ENCODE results near the gene ACER1. TPM values are rescaled to one million over a fixed set of nuclear protein-coding genes. Genes with fewer than 3 reads are reported as not detected.

Gene ACER1
- total RNA-seq, 1 experiment from 2014 or later = not detected

- Histone ChIP-seq H3K36me3 (peaks cover 3% of the 10 kb centered on the region; the same call in 1 of the 2 replicates), H3K9me3 (no peaks in the 10 kb centered on the region), H3K4me3 (no peak overlapping the region), H3K27me3 (no peaks in the 10 kb centered on the region)
- no peak for DNase-seq
Observed at GRCh38 chr19:6264803-6265202, 68.6 kb downstream of the ACER1 start.

GRCh38 chr19:6263735-6264444 lies 69.5 kb downstream of the ACER1 start:
- no peak for DNase-seq
- H3K27me3 ChIP-seq = no peaks in the 10 kb centered on the region
- no peak overlapping the region for H3K4me3 ChIP-seq
- H3K36me3 ChIP-seq = peaks cover 5% of the 10 kb centered on the region; the same call in 1 of the 2 replicates
- H3K9me3 ChIP-seq = no peaks in the 10 kb centered on the region

- Histone ChIP-seq H3K4me3 (no peak overlapping the region), H3K9me3 (no peaks in the 10 kb centered on the region), H3K36me3 (peaks cover 5% of the 10 kb centered on the region; the same call in 1 of the 2 replicates), H3K27me3 (no peaks in the 10 kb centered on the region)
- DNase-seq = no peak
Observed at GRCh38 chr19:6263306-6263705, 70.1 kb downstream of the ACER1 start.

- H3K36me3 ChIP-seq = peaks cover 5% of the 10 kb centered on the region; the same call in 1 of the 2 replicates
- DNase-seq = no peak
- H3K9me3 ChIP-seq = no peaks in the 10 kb centered on the region
- H3K4me3 ChIP-seq = no peak overlapping the region
- no peaks in the 10 kb centered on the region for H3K27me3 ChIP-seq
Observed at GRCh38 chr19:6262519-6262918, 70.9 kb downstream of the ACER1 start.

GRCh38 chr19:6261883-6262282 lies 71.5 kb downstream of the ACER1 start:
- H3K9me3 ChIP-seq = no peaks in the 10 kb centered on the region
- DNase-seq = no peak
- no peaks in the 10 kb centered on the region for H3K27me3 ChIP-seq
- H3K36me3 ChIP-seq = peaks cover 5% of the 10 kb centered on the region; the same call in 1 of the 2 replicates
- H3K4me3 ChIP-seq = no peak overlapping the region

GRCh38 chr19:6260912-6261650 lies 72.3 kb downstream of the ACER1 start:
- DNase-seq = no peak
- Histone ChIP-seq H3K9me3 (no peaks in the 10 kb centered on the region), H3K27me3 (no peaks in the 10 kb centered on the region), H3K4me3 (no peak overlapping the region), H3K36me3 (peaks cover 5% of the 10 kb centered on the region; the same call in 1 of the 2 replicates)

- Histone ChIP-seq H3K36me3 (peaks cover 5% of the 10 kb centered on the region; the same call in 1 of the 2 replicates), H3K4me3 (no peak overlapping the region), H3K9me3 (no peaks in the 10 kb centered on the region), H3K27me3 (no peaks in the 10 kb centered on the region)
- DNase-seq = no peak
Observed at GRCh38 chr19:6260376-6260775, 73.0 kb downstream of the ACER1 start.

GRCh38 chr19:6259312-6259861 lies 74.0 kb downstream of the ACER1 start:
- Histone ChIP-seq H3K9me3 (no peaks in the 10 kb centered on the region), H3K4me3 (no peak overlapping the region), H3K27me3 (no peaks in the 10 kb centered on the region), H3K36me3 (peaks cover 5% of the 10 kb centered on the region; the same call in 1 of the 2 replicates)
- DNase-seq = no peak

- no peaks in the 10 kb centered on the region for H3K9me3 ChIP-seq
- H3K36me3 ChIP-seq = peaks cover 5% of the 10 kb centered on the region; the same call in 1 of the 2 replicates
- H3K27me3 ChIP-seq = no peaks in the 10 kb centered on the region
- H3K4me3 ChIP-seq = no peak overlapping the region
- DNase-seq = no peak
Observed at GRCh38 chr19:6258812-6259311, 74.5 kb downstream of the ACER1 start.

Other genes with a start within 250 kb of the ACER1 start
- 3.8 and 11.8 TPM in 2 replicates for gene RFX2, start 223.1 kb downstream of the ACER1 start, total RNA-seq (2014; rRNA removed; shearing (Covaris generic); ENCODE audit: low replicate concordance)
- not detected in 2 replicates for gene ACSBG2, start 197.9 kb downstream of the ACER1 start, total RNA-seq (2014; rRNA removed; shearing (Covaris generic); ENCODE audit: low replicate concordance)
- 3.0 and 6.5 TPM in 2 replicates for gene MLLT1, start 53.6 kb downstream of the ACER1 start, total RNA-seq (2014; rRNA removed; shearing (Covaris generic); ENCODE audit: low replicate concordance)
- 72.6 and 193 TPM in 2 replicates for gene CLPP, start 27.9 kb upstream of the ACER1 start, total RNA-seq (2014; rRNA removed; shearing (Covaris generic); ENCODE audit: low replicate concordance)
- 48.4 TPM in 2 replicates for gene ALKBH7, start 39.2 kb upstream of the ACER1 start, total RNA-seq (2014; rRNA removed; shearing (Covaris generic); ENCODE audit: low replicate concordance)
- gene PSPN, start 42.3 kb upstream of the ACER1 start, total RNA-seq (2014; rRNA removed; shearing (Covaris generic); ENCODE audit: low replicate concordance) = 0.35 and 0.49 TPM in 2 replicates
- 49.5 and 82.8 TPM in 2 replicates for gene GTF2F1, start 59.6 kb upstream of the ACER1 start, total RNA-seq (2014; rRNA removed; shearing (Covaris generic); ENCODE audit: low replicate concordance)
- gene KHSRP, start 91.2 kb upstream of the ACER1 start, total RNA-seq (2014; rRNA removed; shearing (Covaris generic); ENCODE audit: low replicate concordance) = 65.4 and 82.7 TPM in 2 replicates
- gene SLC25A41, start 100.2 kb upstream of the ACER1 start, total RNA-seq (2014; rRNA removed; shearing (Covaris generic); ENCODE audit: low replicate concordance) = not detected in 2 replicates
- gene SLC25A23, start 126.2 kb upstream of the ACER1 start, total RNA-seq (2014; rRNA removed; shearing (Covaris generic); ENCODE audit: low replicate concordance) = 8.5 and 10.9 TPM in 2 replicates
- gene CRB3, start 130.7 kb upstream of the ACER1 start, total RNA-seq (2014; rRNA removed; shearing (Covaris generic); ENCODE audit: low replicate concordance) = not detected in 2 replicates
- gene DENND1C, start 148.2 kb upstream of the ACER1 start, total RNA-seq (2014; rRNA removed; shearing (Covaris generic); ENCODE audit: low replicate concordance) = not detected in 2 replicates
- 0.03 TPM in 1 of 2 replicates, not detected in the other for gene TUBB4A, start 168.7 kb upstream of the ACER1 start, total RNA-seq (2014; rRNA removed; shearing (Covaris generic); ENCODE audit: low replicate concordance)
- 4.5 and 10.5 TPM in 2 replicates for gene TNFSF9, start 197.4 kb upstream of the ACER1 start, total RNA-seq (2014; rRNA removed; shearing (Covaris generic); ENCODE audit: low replicate concordance)